ENCODE data around the gene CD7. TPM values are rescaled to one million over a fixed set of nuclear protein-coding genes. Genes with fewer than 3 reads are reported as not detected.

Gene CD7
- total RNA-seq, 1 donor from 2014 or later, result not detected

DNA sequence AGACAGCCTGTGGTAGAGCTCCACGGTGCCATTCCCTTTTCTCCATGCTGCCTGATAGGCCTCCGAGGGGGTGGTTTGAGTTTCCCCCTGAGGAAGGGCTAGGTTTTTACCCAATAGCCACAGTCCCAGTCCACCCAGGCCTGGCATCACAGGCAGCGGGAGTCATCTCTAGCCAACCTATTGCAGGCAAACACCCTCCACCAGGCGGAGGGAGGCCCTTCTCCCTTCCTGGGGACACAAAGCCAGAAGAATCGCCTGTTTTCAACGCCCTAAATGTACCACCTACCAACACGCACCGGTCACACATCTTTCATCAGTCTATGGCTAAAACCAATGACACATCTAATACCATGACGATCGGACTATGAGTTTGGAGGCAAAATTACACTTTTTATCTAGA is 51.3 kb downstream of the CD7 start:
- DNase-seq (ENCODE audit: low read depth), result no peak

Other genes with a start within 250 kb of the CD7 start
- 78.4 and 97.9 TPM in 2 replicates for gene FASN, start 219.4 kb downstream of the CD7 start, total RNA-seq
- 7.9 and 11.3 TPM in 2 replicates for gene CCDC57, start 104.8 kb downstream of the CD7 start, total RNA-seq
- gene SLC16A3, start 88.6 kb downstream of the CD7 start, total RNA-seq, result 94.9 and 164 TPM in 2 replicates
- gene CSNK1D, start 43.9 kb downstream of the CD7 start, total RNA-seq, result 29.0 and 37.1 TPM in 2 replicates
- gene SECTM1, start 16.2 kb upstream of the CD7 start, total RNA-seq, result 65.8 and 76.1 TPM in 2 replicates
- 0.80 and 1.1 TPM in 2 replicates for gene TEX19, start 41.6 kb upstream of the CD7 start, total RNA-seq
- gene UTS2R, start 54.2 kb upstream of the CD7 start, total RNA-seq, result 29.1 and 60.3 TPM in 2 replicates
- 30.2 and 41.8 TPM in 2 replicates for gene HEXD, start 100.7 kb upstream of the CD7 start, total RNA-seq
- 37.4 and 53.4 TPM in 2 replicates for gene OGFOD3, start 101.0 kb upstream of the CD7 start, total RNA-seq
- gene CYBC1, start 133.1 kb upstream of the CD7 start, total RNA-seq, result 59.0 and 62.2 TPM in 2 replicates
- gene NARF, start 141.1 kb upstream of the CD7 start, total RNA-seq, result 55.4 and 66.1 TPM in 2 replicates
- 34.8 and 53.8 TPM in 2 replicates for gene FOXK2, start 202.1 kb upstream of the CD7 start, total RNA-seq

All from myocyte (in vitro differentiated cells).